Inflammatory macrophage treated with lipopolysaccharide for 1 hour (primary cell): Measurements from ENCODE around the gene HSFX1.

ENCODE experiments used
- DNase-seq, 2 donors: peaks; one replicate each; pipeline ENCODE4 v3.0.0-alpha.2; 2020 to 2022

Gene HSFX1

GRCh38 chrX:149807747-149808458 is 34.0 kb downstream of the HSFX1 start:
- DNase-seq: no peak

DNA sequence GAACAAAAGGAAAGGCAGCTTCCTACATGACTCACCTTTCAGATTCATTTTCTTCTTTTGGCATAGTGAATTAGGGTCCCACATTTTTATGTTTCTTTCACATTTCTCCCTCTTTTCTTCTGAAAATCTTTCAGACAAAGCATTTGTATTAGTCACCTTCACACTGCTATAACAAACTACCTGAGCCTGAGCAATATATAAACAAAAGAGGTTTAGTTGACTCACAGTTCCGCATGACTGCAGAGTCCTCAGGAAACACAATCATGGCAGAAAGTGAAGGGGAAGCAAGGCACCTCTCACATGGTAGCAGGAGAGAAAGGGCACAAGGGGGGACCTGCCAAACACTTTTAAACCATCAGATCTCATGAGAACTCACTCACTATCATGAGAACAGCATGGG is 44.8 kb downstream of the HSFX1 start:
- no peak for DNase-seq

GRCh38 chrX:149819371-149819770 is 45.5 kb downstream of the HSFX1 start:
- no peak for DNase-seq

DNA sequence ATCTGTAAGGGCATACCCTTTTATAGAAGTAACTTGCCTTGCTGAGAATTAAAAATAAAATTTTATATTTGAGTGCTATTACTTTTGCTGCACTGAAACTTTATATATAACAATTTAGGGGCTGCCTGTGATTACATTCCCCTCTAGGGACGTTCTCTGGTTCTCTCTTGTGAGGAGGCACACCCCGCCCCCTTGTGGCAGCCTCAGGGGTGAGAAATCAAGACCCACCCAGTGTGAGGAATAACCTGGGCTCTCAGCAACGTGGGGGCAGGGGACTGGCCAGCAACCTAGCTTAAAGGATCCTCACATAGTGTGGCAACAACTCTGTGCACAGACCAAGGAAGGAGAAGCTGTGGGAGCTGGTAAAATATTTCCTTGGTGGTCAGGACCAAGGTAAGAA is 51.6 kb downstream of the HSFX1 start:
- DNase-seq: no peak
